K562 (cell line): ENCODE data around the gene ARRB2.

ENCODE experiments used
- BRCA1 ChIP-seq, 2 experiments: fragments of 450-650 bp in 1 of 2; sonication (generic) in 1 of 2; formaldehyde crosslinking in 1 of 2; IDR thresholded peaks; 2 replicates each; pipeline versions ENCODE4 v1.5.0 to v1.6.1; 2017 to 2020; ENCODE audit warnings: mild to moderate bottlenecking in 1 of 2, missing genetic modification reagents in 1 of 2
- CBX8 ChIP-seq: fragments of 200-600 bp; sonication (generic); IDR thresholded peaks from 2 replicates; pipeline ENCODE4 v1.6.1; 2012; ENCODE audit warnings: borderline replicate concordance, mixed run types, low read depth, mild to moderate bottlenecking, moderate library complexity, mixed read lengths, low read length, control low read depth, inconsistent platforms; ENCODE audit not compliant: poor library complexity, severe bottlenecking; ENCODE audit errors: extremely low read depth
- CREM ChIP-seq: IDR thresholded peaks from 2 replicates; pipeline ENCODE4 v1.6.1; 2014; ENCODE audit warnings: antibody characterized with exemption, low read depth
- CTCF ChIP-seq, 3 experiments: IDR thresholded peaks in 2 of 3; conservative IDR thresholded peaks in 1 of 3; 2 replicates each; pipeline ENCODE4 v1.5.1; 2011 to 2012; ENCODE audit warnings: low read length in 3 of 3, mild to moderate bottlenecking in 3 of 3, control low read depth in 2 of 3, improper control_type of control experiment in 1 of 3, inconsistent platforms in 1 of 3, low read depth in 1 of 3, mixed read lengths in 1 of 3, moderate library complexity in 1 of 3; ENCODE audit not compliant: insufficient read depth in 2 of 3
- FOXP4 ChIP-seq: sonication (generic); formaldehyde crosslinking; IDR thresholded peaks from 2 replicates; pipeline ENCODE4 v1.8.0; 2022; ENCODE audit warnings: mild to moderate bottlenecking, missing genetic modification reagents, borderline replicate concordance
- GMEB1 ChIP-seq: fragments of 250-450 bp; sonication (Bioruptor Pico); IDR thresholded peaks from 2 replicates; pipeline ENCODE4 v1.4.0; 2020; ENCODE audit warnings: mild to moderate bottlenecking
- HNRNPK ChIP-seq: fragments of 200-400 bp; formaldehyde crosslinking; IDR thresholded peaks from one replicate; pipeline ENCODE4 v1.6.1; 2018; ENCODE audit warnings: mild to moderate bottlenecking, low read depth, low read length; ENCODE audit not compliant: poor library complexity, severe bottlenecking
- KDM1A ChIP-seq, 2 experiments: fragments of 450-650 bp; IDR thresholded peaks; 2 replicates each; pipeline ENCODE4 v1.6.1; 2016; ENCODE audit warnings: mild to moderate bottlenecking in 2 of 2
- NKRF ChIP-seq: fragments of 450-650 bp; IDR thresholded peaks from 2 replicates; pipeline ENCODE4 v1.6.1; 2016; ENCODE audit warnings: borderline replicate concordance
- NR3C1 ChIP-seq: sonication (generic); formaldehyde crosslinking; IDR thresholded peaks from 2 replicates; pipeline ENCODE4 v1.8.1; 2022; ENCODE audit warnings: missing genetic modification reagents
- SMC3 ChIP-seq: conservative IDR thresholded peaks from 2 replicates; pipeline ENCODE4 v1.6.1; 2011; ENCODE audit warnings: low read depth, low read length, improper control_type of control experiment; ENCODE audit not compliant: insufficient read depth
- ZBTB1 ChIP-seq: sonication (generic); formaldehyde crosslinking; IDR thresholded peaks from 2 replicates; pipeline ENCODE4 v1.8.1; 2023; ENCODE audit warnings: missing genetic modification reagents, low read depth, mild to moderate bottlenecking, borderline replicate concordance
- ZNF780A ChIP-seq: fragments of 250-450 bp; sonication (Bioruptor Pico); IDR thresholded peaks from 2 replicates; pipeline ENCODE4 v1.5.0; 2021; ENCODE audit warnings: mild to moderate bottlenecking

GRCh38 chr17:4667166-4667565 lies 43.3 kb upstream of the ARRB2 start:
- TF ChIP-seq NR3C1 (CRISPR knock-in tag) (no peak), CTCF (IDR thresholded peaks at IDR 0.05 in 2 of 3, conservative IDR thresholded peaks at IDR 0.05 in 1 of 3; ENCODE audit: insufficient read depth in 2 of 3, low read depth in 1 of 3, low read length in 3 of 3) (no peak), ZNF780A (no peak), HNRNPK (no peak), BRCA1 (IDR thresholded peaks at IDR 0.05) (no peak), BRCA1 (CRISPR knock-in tag; IDR thresholded peaks at IDR 0.05) (no peak), SMC3 (no peak), CBX8 (no peak), GMEB1 (no peak), FOXP4 (CRISPR knock-in tag) (no peak), KDM1A (IDR thresholded peaks at IDR 0.05) (no peak), CREM (no peak), ZBTB1 (CRISPR knock-in tag) (no peak), NKRF (no peak)
